Neural cell (in vitro differentiated cells): ENCODE data around the gene AOX1. TPM values are rescaled to one million over a fixed set of nuclear protein-coding genes. Genes with fewer than 3 reads are reported as not detected.

Experiments used
- H2AFZ ChIP-seq: fragments of 200-600, 300-800 bp; sonication (generic), shearing (Covaris generic); 2 replicates; pipeline ENCODE4 v1.6.0; 2014; ENCODE audit warnings: low read depth, mild to moderate bottlenecking, antibody characterized with exemption, low read length, moderate library complexity
- H3F3A ChIP-seq: fragments of 200-600 bp; shearing (Covaris generic); 2 replicates; pipeline ENCODE4 v1.6.1; 2016; ENCODE audit warnings: mild to moderate bottlenecking, moderate library complexity, mixed read lengths, antibody characterized with exemption, low read length; ENCODE audit not compliant: insufficient read depth, poor library complexity, severe bottlenecking
- H3K27ac ChIP-seq: fragments of 200-600, 300-800 bp; sonication (generic), shearing (Covaris generic); 2 replicates; pipeline ENCODE4 v1.5.1; 2014; ENCODE audit warnings: mild to moderate bottlenecking, low read length, moderate library complexity
- H3K27me3 ChIP-seq: fragments of 300-800, 200-600 bp; sonication (generic), shearing (Covaris generic); 2 replicates; pipeline ENCODE4 v1.6.0; 2014; ENCODE audit warnings: mild to moderate bottlenecking, low read depth, low read length, moderate library complexity; ENCODE audit not compliant: insufficient read depth
- H3K36me3 ChIP-seq: fragments of 300-800, 200-600 bp; sonication (generic), shearing (Covaris generic); 2 replicates; pipeline ENCODE4 v1.5.1; 2014; ENCODE audit warnings: mild to moderate bottlenecking, antibody characterized with exemption, low read length, moderate library complexity; ENCODE audit not compliant: insufficient read depth
- H3K4me2 ChIP-seq: fragments of 300-800, 200-600 bp; sonication (generic), shearing (Covaris generic); 2 replicates; pipeline ENCODE4 v1.6.0; 2014; ENCODE audit warnings: mild to moderate bottlenecking, low read length
- H3K4me3 ChIP-seq: fragments of 300-800, 200-600 bp; sonication (generic), shearing (Covaris generic); 2 replicates; pipeline ENCODE4 v1.5.1; 2014; ENCODE audit warnings: mild to moderate bottlenecking, low read length, moderate library complexity
- H3K79me2 ChIP-seq: fragments of 200-600 bp; shearing (Covaris generic); replicated peaks from 2 replicates; pipeline ENCODE4 v1.6.0; 2014; ENCODE audit warnings: mild to moderate bottlenecking, low read length, moderate library complexity; ENCODE audit not compliant: insufficient read depth
- H3K9ac ChIP-seq: fragments of 300-800, 200-600 bp; sonication (generic), shearing (Covaris generic); 2 replicates; pipeline ENCODE4 v1.6.1; 2016; ENCODE audit warnings: mild to moderate bottlenecking, low read length, mixed read lengths
- H3K9me2 ChIP-seq: fragments of 200-600 bp; shearing (Covaris generic); 2 replicates; pipeline ENCODE4 v1.6.1; 2016; ENCODE audit warnings: mild to moderate bottlenecking, low read length, mixed read lengths; ENCODE audit not compliant: insufficient read depth
- H3K9me3 ChIP-seq: fragments of 200-600, 300-800 bp; sonication (generic), shearing (Covaris generic); 2 replicates; pipeline ENCODE4 v1.6.1; 2016; ENCODE audit warnings: mild to moderate bottlenecking, mixed run types, low read length, moderate library complexity, mixed read lengths
- H4K20me1 ChIP-seq: fragments of 200-600 bp; shearing (Covaris generic); 2 replicates; pipeline ENCODE4 v1.6.1; 2016; ENCODE audit warnings: mild to moderate bottlenecking, mixed run types; ENCODE audit not compliant: insufficient read depth
- CTCF ChIP-seq: fragments of 450-650 bp; IDR thresholded peaks from 2 replicates; pipeline ENCODE4 v1.5.1; 2014; ENCODE audit warnings: antibody characterized with exemption, mild to moderate bottlenecking, moderate library complexity; ENCODE audit not compliant: poor library complexity, severe bottlenecking
- EP300 ChIP-seq: fragments of 450-650 bp; conservative IDR thresholded peaks from 2 replicates; pipeline ENCODE4 v1.6.1; 2014; ENCODE audit warnings: antibody characterized with exemption, mild to moderate bottlenecking, moderate library complexity; ENCODE audit not compliant: poor library complexity, severe bottlenecking
- EZH2 ChIP-seq: fragments of 200-600, 300-800 bp; shearing (Covaris generic), sonication (generic); IDR thresholded peaks from 2 replicates; pipeline ENCODE4 v1.6.1; 2014; ENCODE audit warnings: antibody characterized with exemption, low read length, borderline replicate concordance, mild to moderate bottlenecking; ENCODE audit not compliant: insufficient read depth, poor library complexity, severe bottlenecking
- MXI1 ChIP-seq: fragments of 450-650 bp; conservative IDR thresholded peaks from 2 replicates; pipeline ENCODE4 v1.6.1; 2014; ENCODE audit warnings: antibody characterized with exemption, mild to moderate bottlenecking; ENCODE audit not compliant: poor library complexity, severe bottlenecking
- POLR2AphosphoS5 ChIP-seq: IDR thresholded peaks from 2 replicates; pipeline ENCODE4 v1.6.1; 2012
- RAD21 ChIP-seq: fragments of 450-650 bp; conservative IDR thresholded peaks from 2 replicates; pipeline ENCODE4 v1.6.1; 2014; ENCODE audit warnings: antibody characterized with exemption, mild to moderate bottlenecking, moderate library complexity
- REST ChIP-seq: IDR thresholded peaks from 2 replicates; pipeline ENCODE4 v1.6.1; 2012; ENCODE audit warnings: borderline replicate concordance
- SMC3 ChIP-seq: fragments of 450-650 bp; conservative IDR thresholded peaks from 2 replicates; pipeline ENCODE4 v1.6.1; 2014; ENCODE audit warnings: antibody characterized with exemption, mild to moderate bottlenecking, moderate library complexity; ENCODE audit not compliant: poor library complexity
- TAF1 ChIP-seq: IDR thresholded peaks from 2 replicates; pipeline ENCODE4 v1.6.1; 2012; ENCODE audit warnings: low read depth
- polyA plus RNA-seq: library from polyadenylated mRNA; depleted of rRNA; stranded (reverse); fragments of >200 nt; gene quantifications from 2 replicates; pipeline ENCODE4 v1.2.3, GENCODE V29; 2014

AOX1 gene
- polyA plus RNA-seq, 1 donor from 2014 or later = not detected

GRCh38 chr2:200618590-200619021 lies 32.8 kb downstream of the AOX1 start:
- no peaks in the 10 kb centered on the region for H3K9me3 ChIP-seq
- H3K9me2 ChIP-seq = no peaks in the 10 kb centered on the region
- H3K27me3 ChIP-seq = no peaks in the 10 kb centered on the region
- H2AFZ ChIP-seq = no peak overlapping the region
- H3K79me2 ChIP-seq = no peaks in the 10 kb centered on the region
- no peak overlapping the region for H3K9ac ChIP-seq
- no peak overlapping the region for H3K27ac ChIP-seq
- H3K36me3 ChIP-seq = no peaks in the 10 kb centered on the region
- H4K20me1 ChIP-seq = no peaks in the 10 kb centered on the region
- H3F3A ChIP-seq = no peaks in the 10 kb centered on the region
- no peak overlapping the region for H3K4me2 ChIP-seq
- no peak overlapping the region for H3K4me3 ChIP-seq
- TF ChIP-seq EZH2 (no peak), SMC3 (no peak), TAF1 (no peak), EP300 (no peak), POLR2AphosphoS5 (no peak), RAD21 (no peak), REST (no peak), MXI1 (no peak), CTCF (no peak)

- Histone ChIP-seq H3K4me2 (no peak overlapping the region), H3K79me2 (no peaks in the 10 kb centered on the region), H3K27me3 (no peaks in the 10 kb centered on the region), H3K9me2 (no peaks in the 10 kb centered on the region), H3K36me3 (no peaks in the 10 kb centered on the region), H3F3A (no peaks in the 10 kb centered on the region), H3K9me3 (no peaks in the 10 kb centered on the region), H4K20me1 (no peaks in the 10 kb centered on the region), H2AFZ (no peak overlapping the region), H3K4me3 (no peak overlapping the region), H3K9ac (no peak overlapping the region), H3K27ac (no peak overlapping the region)
- TF ChIP-seq CTCF (no peak), MXI1 (no peak), REST (no peak), SMC3 (no peak), EP300 (no peak), TAF1 (no peak), RAD21 (no peak), EZH2 (no peak), POLR2AphosphoS5 (no peak)
Observed at GRCh38 chr2:200619279-200619678, 33.5 kb downstream of the AOX1 start.
